ENCODE measurements around the gene AQP6.

Gene AQP6

DNA sequence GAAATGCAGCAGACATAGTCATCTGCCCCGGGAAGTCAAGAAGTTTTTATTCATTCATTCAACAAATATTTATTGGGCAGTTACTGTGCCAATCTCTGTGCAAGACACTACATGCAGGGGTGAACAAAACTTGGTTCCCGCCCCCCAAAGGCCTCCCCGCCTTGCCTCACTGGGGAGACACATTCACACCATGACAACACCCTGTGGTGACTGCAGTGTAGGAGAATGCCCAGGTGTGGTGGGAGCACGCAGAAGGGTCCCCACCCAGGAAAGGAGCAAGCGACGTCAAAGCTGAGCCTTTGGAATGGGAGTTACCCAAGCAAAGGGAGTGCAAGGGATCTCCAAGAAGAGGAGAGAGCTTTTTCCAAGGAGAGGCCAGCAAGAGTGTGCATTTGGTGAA is 1.6 kb upstream of the AQP6 start:
- DNase-seq (ENCODE audit: low spot score), result no peak
- TF ChIP-seq, protein P1, sequence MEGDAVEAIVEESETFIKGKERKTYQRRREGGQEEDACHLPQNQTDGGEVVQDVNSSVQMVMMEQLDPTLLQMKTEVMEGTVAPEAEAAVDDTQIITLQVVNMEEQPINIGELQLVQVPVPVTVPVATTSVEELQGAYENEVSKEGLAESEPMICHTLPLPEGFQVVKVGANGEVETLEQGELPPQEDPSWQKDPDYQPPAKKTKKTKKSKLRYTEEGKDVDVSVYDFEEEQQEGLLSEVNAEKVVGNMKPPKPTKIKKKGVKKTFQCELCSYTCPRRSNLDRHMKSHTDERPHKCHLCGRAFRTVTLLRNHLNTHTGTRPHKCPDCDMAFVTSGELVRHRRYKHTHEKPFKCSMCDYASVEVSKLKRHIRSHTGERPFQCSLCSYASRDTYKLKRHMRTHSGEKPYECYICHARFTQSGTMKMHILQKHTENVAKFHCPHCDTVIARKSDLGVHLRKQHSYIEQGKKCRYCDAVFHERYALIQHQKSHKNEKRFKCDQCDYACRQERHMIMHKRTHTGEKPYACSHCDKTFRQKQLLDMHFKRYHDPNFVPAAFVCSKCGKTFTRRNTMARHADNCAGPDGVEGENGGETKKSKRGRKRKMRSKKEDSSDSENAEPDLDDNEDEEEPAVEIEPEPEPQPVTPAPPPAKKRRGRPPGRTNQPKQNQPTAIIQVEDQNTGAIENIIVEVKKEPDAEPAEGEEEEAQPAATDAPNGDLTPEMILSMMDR (IDR thresholded peaks at IDR 0.05; ENCODE audit: extremely low read depth, missing control alignments), result no peak

- no peak for DNase-seq (ENCODE audit: low spot score)
- TF ChIP-seq, protein P1 (IDR thresholded peaks at IDR 0.05; ENCODE audit: extremely low read depth, missing control alignments), result no peak
Measured at GRCh38 chr12:49972129-49972528, 618 bp upstream of the AQP6 start.

DNA sequence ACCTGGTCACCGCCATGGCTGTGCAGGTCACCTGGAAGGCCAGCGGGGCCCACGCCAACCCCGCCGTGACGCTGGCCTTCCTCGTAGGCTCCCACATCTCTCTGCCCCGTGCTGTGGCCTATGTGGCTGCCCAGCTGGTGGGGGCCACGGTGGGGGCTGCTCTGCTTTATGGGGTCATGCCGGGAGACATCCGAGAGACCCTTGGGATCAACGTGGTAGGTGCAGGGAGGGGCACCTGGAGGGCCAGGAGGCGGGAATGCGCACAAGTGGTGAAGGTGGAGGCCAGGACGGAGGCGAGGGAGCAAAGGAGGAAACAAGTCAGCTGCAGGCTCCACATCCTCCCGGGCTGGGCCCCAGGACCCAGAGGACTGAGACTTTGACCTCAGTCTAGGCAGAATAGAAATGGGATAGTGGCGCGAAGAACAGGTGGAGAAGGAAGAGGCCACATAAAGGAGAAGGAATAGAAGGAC is 649 bp downstream of the AQP6 start:
- no peak for DNase-seq (ENCODE audit: low spot score)
- TF ChIP-seq, protein P1 (IDR thresholded peaks at IDR 0.05; ENCODE audit: extremely low read depth, missing control alignments), result no peak

DNA sequence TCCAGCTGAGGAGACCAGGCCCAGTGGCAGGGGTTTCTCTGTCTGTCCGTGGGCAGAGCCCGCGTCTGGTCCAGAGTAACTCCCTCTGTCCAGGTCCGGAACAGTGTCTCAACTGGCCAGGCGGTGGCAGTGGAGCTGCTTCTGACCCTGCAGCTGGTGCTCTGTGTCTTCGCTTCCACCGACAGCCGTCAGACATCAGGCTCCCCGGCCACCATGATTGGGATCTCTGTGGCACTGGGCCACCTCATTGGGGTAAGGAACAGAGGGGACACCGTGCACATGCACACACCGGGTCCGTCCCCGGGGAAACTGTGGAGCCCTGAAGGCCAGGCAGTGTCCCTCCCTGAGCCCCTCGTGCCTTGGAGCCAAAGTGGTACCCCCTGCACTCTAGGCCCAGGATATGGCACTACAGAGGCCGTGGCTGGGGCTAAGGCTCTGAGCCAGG is 1.5 kb downstream of the AQP6 start:
- no peak for DNase-seq (ENCODE audit: low spot score)
- TF ChIP-seq, protein P1 (IDR thresholded peaks at IDR 0.05; ENCODE audit: extremely low read depth, missing control alignments), result no peak

- TF ChIP-seq, protein P1 (IDR thresholded peaks at IDR 0.05; ENCODE audit: extremely low read depth, missing control alignments), result no peak
- no peak for DNase-seq (ENCODE audit: low spot score)
Measured at GRCh38 chr12:49974677-49975317, 2.0 kb downstream of the AQP6 start.

GRCh38 chr12:49975318-49975761 is 2.6 kb downstream of the AQP6 start:
- TF ChIP-seq, protein P1 (IDR thresholded peaks at IDR 0.05; ENCODE audit: extremely low read depth, missing control alignments), result no peak

GRCh38 chr12:49976557-49976956 is 3.8 kb downstream of the AQP6 start:
- no peak for DNase-seq (ENCODE audit: low spot score)
- TF ChIP-seq, protein P1 (IDR thresholded peaks at IDR 0.05; ENCODE audit: extremely low read depth, missing control alignments), result no peak

More at GRCh38 chr12:49975318-49975761, 2.6 kb downstream of the AQP6 start:
- no peak for DNase-seq (ENCODE audit: low spot score)
